ENCODE data around the gene CDH20.

DNA sequence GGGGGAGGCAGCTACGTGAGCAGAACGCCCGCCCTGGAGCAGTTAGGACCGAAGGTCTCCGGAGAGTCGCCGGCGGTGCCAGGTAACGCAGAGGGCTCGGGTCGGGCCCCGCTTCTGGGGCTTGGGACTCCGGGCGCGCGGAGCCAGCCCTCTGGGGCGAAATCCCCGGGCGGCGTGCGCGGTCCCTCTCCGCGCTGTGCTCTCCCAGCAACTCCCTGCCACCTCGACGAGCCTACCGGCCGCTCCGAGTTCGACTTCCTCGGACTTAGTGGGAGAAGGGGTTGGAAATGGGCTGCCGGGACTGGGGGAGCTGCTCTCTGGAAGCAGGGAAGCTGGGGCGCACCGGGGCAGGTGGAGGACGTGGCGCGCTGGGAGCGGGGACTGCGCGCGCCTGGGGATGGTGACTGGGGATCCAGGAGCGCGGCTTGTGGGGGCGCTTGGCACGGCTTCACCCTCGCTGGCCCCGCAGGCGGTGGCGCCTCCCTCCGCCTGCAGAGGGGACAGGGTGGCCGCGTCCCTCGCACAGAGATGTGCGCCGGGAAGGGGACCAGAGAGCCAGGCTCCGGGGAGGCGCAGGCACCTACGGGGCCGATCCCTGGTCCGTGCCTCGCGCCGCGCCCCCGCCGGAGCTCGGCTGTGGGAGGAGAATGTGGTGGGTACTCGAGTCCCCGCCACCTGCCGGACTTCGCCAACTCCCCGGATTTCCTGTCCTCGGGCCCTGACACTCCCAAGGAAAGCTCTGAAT is 688 bp downstream of the CDH20 start:
- TF ChIP-seq, protein P1, sequence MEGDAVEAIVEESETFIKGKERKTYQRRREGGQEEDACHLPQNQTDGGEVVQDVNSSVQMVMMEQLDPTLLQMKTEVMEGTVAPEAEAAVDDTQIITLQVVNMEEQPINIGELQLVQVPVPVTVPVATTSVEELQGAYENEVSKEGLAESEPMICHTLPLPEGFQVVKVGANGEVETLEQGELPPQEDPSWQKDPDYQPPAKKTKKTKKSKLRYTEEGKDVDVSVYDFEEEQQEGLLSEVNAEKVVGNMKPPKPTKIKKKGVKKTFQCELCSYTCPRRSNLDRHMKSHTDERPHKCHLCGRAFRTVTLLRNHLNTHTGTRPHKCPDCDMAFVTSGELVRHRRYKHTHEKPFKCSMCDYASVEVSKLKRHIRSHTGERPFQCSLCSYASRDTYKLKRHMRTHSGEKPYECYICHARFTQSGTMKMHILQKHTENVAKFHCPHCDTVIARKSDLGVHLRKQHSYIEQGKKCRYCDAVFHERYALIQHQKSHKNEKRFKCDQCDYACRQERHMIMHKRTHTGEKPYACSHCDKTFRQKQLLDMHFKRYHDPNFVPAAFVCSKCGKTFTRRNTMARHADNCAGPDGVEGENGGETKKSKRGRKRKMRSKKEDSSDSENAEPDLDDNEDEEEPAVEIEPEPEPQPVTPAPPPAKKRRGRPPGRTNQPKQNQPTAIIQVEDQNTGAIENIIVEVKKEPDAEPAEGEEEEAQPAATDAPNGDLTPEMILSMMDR (IDR thresholded peaks at IDR 0.05), result no peak
- no peak for TF ChIP-seq POLR2A (IDR thresholded peaks at IDR 0.05)

Data from Peyer's patch (tissue), 4 donors.